IgD-negative memory B cell (primary cell): ENCODE data around the gene ADARB2. TPM values are rescaled to one million over a fixed set of nuclear protein-coding genes. Genes with fewer than 3 reads are reported as not detected.

Source experiments
- H3K27ac Mint-ChIP-seq, 3 donors: one replicate each; pipeline ENCODE4 v1.8.0; 2020 to 2022; ENCODE audit warnings: mild to moderate bottlenecking in 3 of 3, mixed read lengths in 3 of 3, moderate library complexity in 1 of 3
- H3K27me3 Mint-ChIP-seq: one replicate; pipeline ENCODE4 v1.8.0; 2021; ENCODE audit warnings: mixed read lengths
- H3K36me3 Mint-ChIP-seq: one replicate; pipeline ENCODE4 v1.8.0; 2020; ENCODE audit warnings: mild to moderate bottlenecking, mixed read lengths
- H3K4me1 Mint-ChIP-seq, 3 donors: one replicate each; pipeline ENCODE4 v1.8.0; 2020 to 2022; ENCODE audit warnings: mixed read lengths in 3 of 3, mild to moderate bottlenecking in 1 of 3
- H3K4me3 Mint-ChIP-seq, 4 donors: one replicate each; pipeline ENCODE4 v1.8.0; 2020 to 2022; ENCODE audit warnings: mild to moderate bottlenecking in 4 of 4, mixed read lengths in 4 of 4, moderate library complexity in 3 of 4
- H3K9me3 Mint-ChIP-seq, 3 donors: one replicate each; pipeline ENCODE4 v1.8.0; 2020 to 2021; ENCODE audit warnings: mixed read lengths in 3 of 3, mild to moderate bottlenecking in 1 of 3
- polyA plus RNA-seq: library from polyadenylated mRNA; unstranded; fragments of 300-500 nt; fragmentation: Illumina TruSeq; gene quantifications from one replicate; pipeline ENCODE4 v1.2.3, GENCODE V29; 2021

The ADARB2 gene
- polyA plus RNA-seq, 1 donor from 2014 or later: not detected

DNA sequence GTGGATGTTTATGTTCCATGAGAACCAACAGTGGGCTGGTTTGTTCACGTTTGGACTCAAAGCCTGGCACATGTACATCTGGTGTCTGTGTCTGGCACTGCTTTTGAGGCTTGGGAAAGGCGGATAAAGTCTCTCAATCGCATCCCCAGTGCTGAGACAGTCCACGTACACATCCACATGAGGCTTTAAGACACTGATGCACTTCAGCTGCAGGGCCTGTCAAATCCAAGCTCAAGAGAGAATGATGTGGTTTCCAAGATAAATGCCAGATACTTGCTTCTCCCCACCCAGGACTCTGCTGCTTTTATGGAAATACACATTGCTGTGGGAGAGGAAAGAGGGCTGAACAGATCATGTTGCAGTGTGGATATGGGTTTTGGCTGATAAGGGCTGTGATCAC lies 178.4 kb downstream of the ADARB2 start:
- Mint-ChIP-seq H3K27ac (no peak overlapping the region), H3K4me1 (peaks cover 3 to 11% (median 7%) of the 10 kb centered on the region in 3 donors), H3K9me3 (peaks cover 0 to 2% (median 0%) of the 10 kb centered on the region in 3 donors), H3K27me3 (peaks cover 17% of the 10 kb centered on the region), H3K4me3 (peak overlapping the region in 1 of 4 donors; percentile 20), H3K36me3 (peaks cover 2% of the 10 kb centered on the region)

DNA sequence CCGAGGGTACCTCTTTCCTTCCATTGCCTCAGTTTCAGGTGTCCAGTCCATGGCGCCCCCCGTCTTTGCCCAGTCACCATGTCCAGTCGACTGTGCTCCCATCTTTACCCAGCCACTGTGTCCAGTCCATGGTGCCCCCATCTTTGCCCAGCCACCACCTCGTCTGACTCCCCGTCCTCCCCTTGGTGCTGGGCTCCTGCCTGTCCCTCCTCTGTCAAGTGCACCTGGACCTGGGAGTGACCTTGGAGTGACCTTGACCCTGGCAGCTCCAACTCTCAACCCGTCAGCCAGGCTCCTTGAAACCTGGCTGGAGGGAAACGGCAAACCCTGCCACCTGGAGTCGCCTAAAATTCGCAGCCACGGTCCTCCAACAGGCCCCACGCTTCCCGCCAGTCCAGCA lies 180.2 kb downstream of the ADARB2 start:
- Mint-ChIP-seq H3K9me3 (peaks cover 0 to 2% (median 0%) of the 10 kb centered on the region in 3 donors), H3K27me3 (peaks cover 21% of the 10 kb centered on the region), H3K4me1 (peaks cover 0 to 11% (median 3%) of the 10 kb centered on the region in 3 donors), H3K27ac (no peak overlapping the region), H3K36me3 (peaks cover 2% of the 10 kb centered on the region), H3K4me3 (peak overlapping the region in 1 of 4 donors; percentile 47)

DNA sequence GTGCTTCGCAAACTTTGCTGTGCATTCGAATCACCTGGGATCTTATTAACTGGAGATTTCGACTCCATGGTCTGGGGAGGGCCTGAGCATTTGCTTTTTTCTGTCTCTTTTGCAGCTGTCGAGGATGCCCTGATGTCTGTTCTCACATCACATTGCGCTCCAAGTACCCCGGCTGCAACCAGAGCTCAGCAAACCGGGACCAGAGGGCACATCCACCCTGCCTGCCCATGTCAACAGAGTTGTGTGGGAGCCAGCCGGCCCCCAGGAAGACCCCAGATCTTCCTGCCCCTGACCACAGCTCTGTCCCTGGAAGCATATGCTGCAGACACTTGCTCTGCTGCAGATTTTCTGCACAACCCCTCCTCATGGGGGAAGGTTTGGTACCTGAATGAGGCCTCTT lies 180.8 kb downstream of the ADARB2 start:
- Mint-ChIP-seq H3K36me3 (peaks cover 2% of the 10 kb centered on the region), H3K9me3 (peaks cover 0 to 2% (median 0%) of the 10 kb centered on the region in 3 donors), H3K27me3 (peaks cover 21% of the 10 kb centered on the region), H3K4me3 (no peak overlapping the region), H3K27ac (no peak overlapping the region), H3K4me1 (peaks cover 0 to 11% (median 3%) of the 10 kb centered on the region in 3 donors)

- peaks cover 0 to 2% (median 0%) of the 10 kb centered on the region in 3 donors for H3K9me3 Mint-ChIP-seq
- H3K4me1 Mint-ChIP-seq: peaks cover 0 to 4% (median 0%) of the 10 kb centered on the region in 3 donors
- H3K27me3 Mint-ChIP-seq: peaks cover 17% of the 10 kb centered on the region
- H3K27ac Mint-ChIP-seq: no peak overlapping the region
- H3K4me3 Mint-ChIP-seq: no peak overlapping the region
- H3K36me3 Mint-ChIP-seq: peaks cover 2% of the 10 kb centered on the region
Measured at GRCh38 chr10:1553951-1554350, 183.4 kb downstream of the ADARB2 start.

DNA sequence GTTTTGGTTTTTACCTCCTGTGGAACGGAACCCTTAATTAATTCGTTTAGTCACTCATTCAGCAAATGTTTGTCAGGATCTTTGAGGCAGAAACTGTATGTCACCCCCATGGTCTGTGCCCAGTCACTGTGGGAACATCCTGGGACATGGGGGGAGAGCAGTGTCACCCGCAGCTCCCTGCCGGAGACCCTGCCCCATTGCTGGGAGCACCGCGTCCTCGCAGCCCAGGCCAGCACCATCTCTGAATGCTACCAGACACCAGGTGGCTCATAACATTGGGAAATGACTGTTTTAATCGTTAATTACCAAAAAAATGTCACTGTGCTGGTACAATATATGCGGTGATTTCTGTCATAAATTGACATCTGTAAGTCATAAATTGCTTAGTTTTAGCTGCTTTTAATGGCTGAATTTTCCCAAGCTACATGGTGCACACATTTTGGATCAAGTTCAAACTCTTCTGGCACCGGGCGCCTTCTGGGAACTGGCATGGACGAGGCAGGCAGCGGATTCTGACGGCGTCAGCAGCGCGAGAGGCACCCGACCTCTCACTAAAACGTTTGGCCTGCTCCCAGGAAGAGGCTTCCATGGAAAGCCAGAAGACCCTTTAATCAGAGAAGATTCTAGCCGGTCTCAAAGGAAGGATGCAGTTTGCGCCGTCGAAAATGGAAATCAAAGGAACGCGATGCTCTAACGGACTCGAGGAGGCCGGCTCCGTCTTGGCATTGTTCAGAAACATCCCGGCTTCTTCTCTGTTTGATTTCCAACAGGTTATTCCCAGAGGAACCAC lies 184.2 kb downstream of the ADARB2 start:
- Mint-ChIP-seq H3K36me3 (no peaks in the 10 kb centered on the region), H3K4me3 (no peak overlapping the region), H3K27ac (no peak overlapping the region), H3K27me3 (peaks cover 15% of the 10 kb centered on the region), H3K4me1 (peaks cover 0 to 9% (median 6%) of the 10 kb centered on the region in 3 donors), H3K9me3 (peaks cover under 1 to 2% (median 2%) of the 10 kb centered on the region in 3 donors)

DNA sequence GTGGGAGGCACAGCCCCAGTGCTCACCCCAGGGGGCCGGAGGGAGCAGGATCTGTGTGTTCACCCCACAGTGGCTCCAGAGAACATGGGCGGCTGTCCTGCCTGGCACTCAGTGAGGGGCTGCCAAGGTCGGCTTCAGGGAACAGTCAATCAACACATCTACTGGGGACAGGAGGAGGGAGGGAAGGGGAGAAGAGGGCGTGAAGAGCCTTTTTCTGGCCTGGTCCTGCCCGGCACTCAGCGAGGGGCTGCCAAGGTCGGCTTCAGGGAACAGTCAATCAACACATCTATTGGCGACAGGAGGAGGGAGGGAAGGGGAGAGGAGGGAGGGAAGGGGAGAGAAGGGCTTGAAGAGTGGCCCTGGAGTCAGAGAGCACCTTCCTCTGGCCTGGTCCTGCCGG lies 184.9 kb downstream of the ADARB2 start:
- Mint-ChIP-seq H3K27ac (no peak overlapping the region), H3K9me3 (peaks cover 2 to 3% (median 2%) of the 10 kb centered on the region in 3 donors), H3K4me3 (no peak overlapping the region), H3K36me3 (no peaks in the 10 kb centered on the region), H3K27me3 (peaks cover 11% of the 10 kb centered on the region), H3K4me1 (peaks cover 0 to 9% (median 6%) of the 10 kb centered on the region in 3 donors)

DNA sequence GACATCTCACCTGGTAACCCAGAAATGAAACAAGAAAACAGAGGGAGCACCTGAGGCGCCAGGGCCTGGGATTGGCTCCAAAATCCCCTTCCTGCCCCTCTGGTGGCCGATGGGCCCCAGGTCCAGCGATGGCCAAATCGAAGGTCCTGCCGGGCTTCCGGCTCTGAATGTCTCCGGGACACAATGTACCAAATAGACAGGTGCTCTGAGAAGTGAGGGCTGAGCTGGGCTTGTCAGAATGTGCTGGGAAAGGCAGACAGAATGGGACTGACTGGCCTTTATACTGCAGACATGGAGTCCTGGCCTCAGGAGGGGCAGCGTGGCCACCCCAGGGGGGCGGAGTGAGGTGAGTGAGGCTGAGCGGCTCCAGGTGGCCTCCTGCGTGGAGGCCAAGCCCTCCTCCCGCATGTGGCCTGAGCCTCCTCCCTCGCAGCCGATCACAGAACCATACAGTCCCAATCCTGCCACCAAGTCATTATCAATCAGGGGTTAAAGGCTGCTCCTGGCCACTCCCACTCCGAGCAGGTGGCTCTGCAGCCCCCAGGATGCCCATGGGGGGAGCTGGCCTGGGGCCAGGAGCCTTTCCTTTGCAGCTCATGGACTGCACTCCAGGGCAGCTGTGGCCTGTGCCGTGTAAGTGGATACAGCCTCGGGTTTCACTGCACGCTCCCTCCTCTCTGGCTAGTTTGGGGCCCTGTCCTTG lies 185.5 kb downstream of the ADARB2 start:
- Mint-ChIP-seq H3K9me3 (peaks cover 0 to 3% (median 2%) of the 10 kb centered on the region in 3 donors), H3K4me3 (no peak overlapping the region), H3K27me3 (peaks cover 8% of the 10 kb centered on the region), H3K27ac (no peak overlapping the region), H3K4me1 (peaks cover 0 to 9% (median 6%) of the 10 kb centered on the region in 3 donors), H3K36me3 (no peaks in the 10 kb centered on the region)

- H3K27ac Mint-ChIP-seq: peak overlapping the region in 1 of 3 donors; percentile 40
- H3K9me3 Mint-ChIP-seq: peaks cover 0 to 3% (median 2%) of the 10 kb centered on the region in 3 donors
- peaks cover 0 to 9% (median 6%) of the 10 kb centered on the region in 3 donors for H3K4me1 Mint-ChIP-seq
- no peaks in the 10 kb centered on the region for H3K36me3 Mint-ChIP-seq
- no peak overlapping the region for H3K4me3 Mint-ChIP-seq
- H3K27me3 Mint-ChIP-seq: peaks cover 8% of the 10 kb centered on the region
Measured at GRCh38 chr10:1550616-1551015, 186.7 kb downstream of the ADARB2 start.

GRCh38 chr10:1550291-1550595 lies 187.1 kb downstream of the ADARB2 start:
- H3K9me3 Mint-ChIP-seq: peaks cover 0 to 3% (median 2%) of the 10 kb centered on the region in 3 donors
- no peak overlapping the region for H3K27ac Mint-ChIP-seq
- no peak overlapping the region for H3K4me3 Mint-ChIP-seq
- peaks cover 0 to 9% (median 6%) of the 10 kb centered on the region in 3 donors for H3K4me1 Mint-ChIP-seq
- no peaks in the 10 kb centered on the region for H3K36me3 Mint-ChIP-seq
- peaks cover 8% of the 10 kb centered on the region for H3K27me3 Mint-ChIP-seq

- H3K4me3 Mint-ChIP-seq: no peak overlapping the region
- peaks cover 0 to 9% (median 6%) of the 10 kb centered on the region in 3 donors for H3K4me1 Mint-ChIP-seq
- peaks cover 0 to 3% (median 2%) of the 10 kb centered on the region in 3 donors for H3K9me3 Mint-ChIP-seq
- H3K27me3 Mint-ChIP-seq: peaks cover 8% of the 10 kb centered on the region
- no peaks in the 10 kb centered on the region for H3K36me3 Mint-ChIP-seq
- H3K27ac Mint-ChIP-seq: no peak overlapping the region
Measured at GRCh38 chr10:1549591-1550290, 187.6 kb downstream of the ADARB2 start.

GRCh38 chr10:1548596-1548995 lies 188.7 kb downstream of the ADARB2 start:
- peak overlapping the region in 1 of 4 donors; percentile 67 for H3K4me3 Mint-ChIP-seq
- no peak overlapping the region for H3K27ac Mint-ChIP-seq
- peaks cover 0 to 9% (median 6%) of the 10 kb centered on the region in 3 donors for H3K4me1 Mint-ChIP-seq
- H3K9me3 Mint-ChIP-seq: peaks cover 0 to 3% (median 2%) of the 10 kb centered on the region in 3 donors
- H3K36me3 Mint-ChIP-seq: no peaks in the 10 kb centered on the region
- peaks cover 6% of the 10 kb centered on the region for H3K27me3 Mint-ChIP-seq

DNA sequence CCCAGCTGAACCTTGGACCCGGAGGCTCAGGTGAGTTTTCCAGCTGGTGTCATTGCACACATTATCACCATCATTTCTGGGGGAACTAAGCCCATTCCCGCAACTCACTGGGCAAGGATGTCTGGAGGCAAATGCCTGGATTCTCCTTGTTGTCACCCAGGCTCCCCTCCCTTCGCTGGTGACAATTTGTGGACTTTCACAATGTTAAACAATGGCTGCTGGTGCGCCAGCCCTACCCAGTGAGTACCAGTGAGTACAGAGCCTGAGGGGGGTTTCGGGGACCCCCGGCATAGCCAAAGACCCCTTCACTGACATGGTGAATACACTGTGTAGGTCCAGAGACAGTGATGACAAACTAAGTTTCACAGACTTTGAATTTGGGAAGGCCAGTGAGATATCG lies 189.2 kb downstream of the ADARB2 start:
- Mint-ChIP-seq H3K4me1 (peaks cover 0 to 9% (median 6%) of the 10 kb centered on the region in 3 donors), H3K9me3 (peaks cover 0 to 3% (median 2%) of the 10 kb centered on the region in 3 donors), H3K27me3 (peaks cover 3% of the 10 kb centered on the region), H3K4me3 (no peak overlapping the region), H3K27ac (no peak overlapping the region), H3K36me3 (no peaks in the 10 kb centered on the region)

DNA sequence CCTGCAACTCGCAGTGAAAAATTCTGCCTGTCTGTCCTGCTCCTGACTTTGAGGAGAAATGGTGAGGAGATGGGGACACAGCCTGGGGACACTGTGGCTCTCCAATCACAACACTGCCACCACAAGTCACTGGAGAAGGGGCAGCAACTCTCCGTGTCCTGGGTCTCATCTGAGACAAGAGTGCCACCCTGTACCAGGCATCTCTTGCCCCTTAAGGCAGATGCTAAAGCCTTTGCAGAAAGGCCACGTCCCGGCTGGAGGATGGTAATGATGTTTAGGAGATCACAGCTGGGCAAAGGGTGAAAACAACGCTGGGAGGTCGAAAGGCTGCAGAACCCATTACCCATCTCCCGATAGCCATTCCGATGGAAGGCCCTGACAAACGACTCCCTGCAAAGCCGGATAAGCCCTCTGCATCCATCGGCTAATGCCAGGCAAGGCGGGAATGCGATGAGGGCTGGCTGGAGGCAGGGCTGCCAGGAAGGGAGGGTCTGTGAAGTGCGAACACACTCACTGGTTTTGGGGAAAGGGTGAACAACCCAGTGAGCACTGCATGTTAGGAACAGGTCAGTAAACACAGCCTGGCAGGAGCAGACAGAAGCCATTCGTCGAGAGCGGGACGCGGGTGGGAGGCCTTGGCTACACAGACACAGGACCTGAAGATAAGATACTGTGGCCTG lies 190.8 kb downstream of the ADARB2 start:
- Mint-ChIP-seq H3K27me3 (peaks cover 2% of the 10 kb centered on the region), H3K27ac (no peak overlapping the region), H3K36me3 (no peaks in the 10 kb centered on the region), H3K4me3 (no peak overlapping the region), H3K9me3 (peaks cover 0 to 3% (median 2%) of the 10 kb centered on the region in 3 donors), H3K4me1 (peaks cover 0 to 9% (median 6%) of the 10 kb centered on the region in 3 donors)

- peaks cover 2% of the 10 kb centered on the region for H3K27me3 Mint-ChIP-seq
- peaks cover 0 to 8% (median 6%) of the 10 kb centered on the region in 3 donors for H3K4me1 Mint-ChIP-seq
- peak overlapping the region in 1 of 4 donors; percentile 67 for H3K4me3 Mint-ChIP-seq
- peaks cover 0 to 3% (median 2%) of the 10 kb centered on the region in 3 donors for H3K9me3 Mint-ChIP-seq
- H3K36me3 Mint-ChIP-seq: no peaks in the 10 kb centered on the region
- H3K27ac Mint-ChIP-seq: no peak overlapping the region
Measured at GRCh38 chr10:1545524-1545923, 191.8 kb downstream of the ADARB2 start.
